GM12892 (cell line): ENCODE measurements around the gene SCARB2.

Experiments
- DNase-seq: peaks from one replicate; pipeline ENCODE4 v3.0.0; 2011; ENCODE audit not compliant: insufficient read length
- FAIRE-seq: peaks from 2 replicates; lab custom pipeline; 2011; peaks lifted over from hg19 to GRCh38; lab: Jason Lieb, UNC
- POLR2A ChIP-seq: IDR thresholded peaks from 2 replicates; pipeline ENCODE4 v1.6.1; 2011; ENCODE audit warnings: low read depth, low read length, control low read depth

SCARB2 gene

DNA sequence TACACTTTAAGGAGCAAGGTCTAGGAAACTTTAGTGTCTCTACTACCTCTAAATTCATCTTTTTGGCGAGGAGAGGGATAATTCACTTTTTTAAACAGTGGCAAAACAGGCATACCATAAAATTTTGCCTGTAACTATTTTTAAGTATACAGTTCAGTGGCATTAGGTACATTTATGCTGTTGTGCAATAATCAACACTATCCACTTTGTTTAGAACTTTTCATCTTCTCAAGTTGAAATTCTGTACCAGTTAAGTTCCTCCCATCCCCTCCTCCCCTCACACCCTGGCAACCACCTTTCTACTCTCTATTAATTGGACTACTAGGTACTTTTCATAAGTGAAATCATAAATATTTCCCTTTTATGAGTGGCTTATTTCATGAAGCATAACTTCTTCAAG lies 96.8 kb downstream of the SCARB2 start:
- no peak for TF ChIP-seq POLR2A
- no peak for DNase-seq
- no peak for FAIRE-seq
